Endothelial cell of umbilical vein (primary cell): ENCODE data around the gene HECTD4. TPM values are rescaled to one million over a fixed set of nuclear protein-coding genes. Genes with fewer than 3 reads are reported as not detected.

ENCODE experiments used
- BruUV-seq: library from RNA; stranded (reverse); fragments of 400-500 nt; replicated peaks from 2 replicates; lab custom pipeline; 2021; lab: Mats Ljungman, UMichigan
- CTCF ChIA-PET: fragments of 300-600, 350-600 bp; sonication (Branson Sonifier 250); formaldehyde crosslinking; loops from one replicate; lab custom pipeline; 2021; ENCODE audit warnings: antibody characterized with exemption, inconsistent platforms; lab: Charles Lee
- POLR2A ChIA-PET: fragments of 300-600, 350-600 bp; sonication (Branson Sonifier 250); formaldehyde crosslinking; loops from one replicate; lab custom pipeline; 2021; ENCODE audit warnings: antibody characterized with exemption, inconsistent platforms; lab: Charles Lee
- DNase-seq: peaks from one replicate; pipeline ENCODE4 v3.0.0-alpha.2; 2011; ENCODE audit warnings: low read depth, low spot score
- FAIRE-seq: peaks from 2 replicates; lab custom pipeline; 2011; peaks lifted over from hg19 to GRCh38; lab: Jason Lieb, UNC
- H2AFZ ChIP-seq: 2 replicates; pipeline ENCODE4 v1.6.0; 2012; ENCODE audit warnings: low read depth, low read length, control low read depth, inconsistent platforms
- H3K27ac ChIP-seq: 2 replicates; pipeline ENCODE4 v1.5.1; 2011; ENCODE audit warnings: low read depth, mild to moderate bottlenecking, control low read depth, low read length, moderate library complexity; ENCODE audit not compliant: insufficient read depth
- H3K27me3 ChIP-seq, 2 experiments: 2 replicates each; pipeline versions ENCODE4 v1.6.0 to v1.6.1; 2011; ENCODE audit warnings: low read length in 2 of 2, mixed read lengths in 1 of 2; ENCODE audit not compliant: control insufficient read depth in 2 of 2, insufficient read depth in 2 of 2
- H3K36me3 ChIP-seq, 2 experiments: 2 replicates in 1 of 2; 3 replicates in 1 of 2; pipeline ENCODE4 v1.5.1; 2011; ENCODE audit warnings: low read length in 2 of 2, mild to moderate bottlenecking in 1 of 2, moderate library complexity in 1 of 2; ENCODE audit not compliant: control insufficient read depth in 2 of 2, insufficient read depth in 2 of 2; ENCODE audit errors: extremely low read depth in 1 of 2
- H3K4me1 ChIP-seq: 3 replicates; pipeline ENCODE4 v1.5.1; 2011; ENCODE audit warnings: mild to moderate bottlenecking, low read length; ENCODE audit not compliant: control insufficient read depth, insufficient read depth; ENCODE audit errors: extremely low read depth
- H3K4me2 ChIP-seq: 2 replicates; pipeline ENCODE4 v1.6.1; 2011; ENCODE audit warnings: low read length, control low read depth, mixed read lengths; ENCODE audit not compliant: insufficient read depth
- H3K4me3 ChIP-seq, 3 experiments: fragments of 200-600 bp in 1 of 3; sonication (generic), shearing (Covaris generic) in 1 of 3; replicated peaks in 1 of 3; 2 replicates each; pipeline ENCODE4 v1.5.1; 2011 to 2016; ENCODE audit warnings: control low read depth in 3 of 3, low read length in 3 of 3, mild to moderate bottlenecking in 2 of 3, inconsistent platforms in 1 of 3, low read depth in 1 of 3, moderate library complexity in 1 of 3; ENCODE audit not compliant: insufficient read depth in 1 of 3
- H3K79me2 ChIP-seq: 2 replicates; pipeline ENCODE4 v1.6.0; 2012; ENCODE audit warnings: low read length, inconsistent platforms; ENCODE audit not compliant: control insufficient read depth, insufficient read depth
- H3K9ac ChIP-seq: replicated peaks from 2 replicates; pipeline ENCODE3; 2011; ENCODE audit warnings: low read length, control low read depth; ENCODE audit not compliant: insufficient read depth; ENCODE audit errors: extremely low read depth
- H3K9me1 ChIP-seq: replicated peaks from 3 replicates; pipeline ENCODE4 v1.6.0; 2011; ENCODE audit warnings: mild to moderate bottlenecking, low read length; ENCODE audit not compliant: control insufficient read depth, insufficient read depth; ENCODE audit errors: extremely low read depth
- H3K9me3 ChIP-seq: replicated peaks from 2 replicates; pipeline ENCODE4 v1.5.1; 2012; ENCODE audit warnings: low read length, inconsistent platforms; ENCODE audit not compliant: control insufficient read depth, insufficient read depth
- H4K20me1 ChIP-seq: replicated peaks from 2 replicates; pipeline ENCODE3; 2011; ENCODE audit warnings: mild to moderate bottlenecking, low read length; ENCODE audit not compliant: control insufficient read depth, insufficient read depth; ENCODE audit errors: extremely low read depth
- CTCF ChIP-seq, 2 donors: IDR thresholded peaks; 1 replicate in 1 of 2; 2 replicates in 1 of 2; pipeline ENCODE4 v1.5.1; 2011; ENCODE audit warnings: low read length in 2 of 2, mild to moderate bottlenecking in 2 of 2, moderate library complexity in 2 of 2, control low read depth in 1 of 2, inconsistent platforms in 1 of 2, low read depth in 1 of 2; ENCODE audit not compliant: insufficient read depth in 1 of 2; ENCODE audit errors: extremely low read depth in 1 of 2
- EZH2 ChIP-seq: IDR thresholded peaks from 2 replicates; pipeline ENCODE4 v1.6.1; 2012; ENCODE audit warnings: borderline replicate concordance, low read depth, mild to moderate bottlenecking, moderate library complexity, low read length, inconsistent platforms; ENCODE audit not compliant: severe bottlenecking
- FOS ChIP-seq: IDR thresholded peaks from 2 replicates; pipeline ENCODE4 v1.6.1; 2011; ENCODE audit warnings: mild to moderate bottlenecking, low read length, moderate library complexity, borderline replicate concordance; ENCODE audit not compliant: insufficient read depth
- GATA2 ChIP-seq: IDR thresholded peaks from 2 replicates; pipeline ENCODE4 v1.7.0; 2011; ENCODE audit warnings: low read depth, mild to moderate bottlenecking, moderate library complexity, mixed read lengths, low read length; ENCODE audit not compliant: insufficient read length, insufficient read depth
- JUN ChIP-seq: IDR thresholded peaks from 2 replicates; pipeline ENCODE4 v1.6.1; 2011; ENCODE audit warnings: borderline replicate concordance, low read depth; ENCODE audit not compliant: insufficient read length, insufficient read depth
- MAX ChIP-seq: IDR thresholded peaks from 2 replicates; pipeline ENCODE4 v1.6.1; 2011; ENCODE audit not compliant: insufficient read depth, insufficient read length
- MYC ChIP-seq: IDR thresholded peaks from one replicate; pipeline ENCODE4 v1.6.1; 2011; ENCODE audit warnings: mild to moderate bottlenecking, low read depth, low read length
- POLR2A ChIP-seq: IDR thresholded peaks from 2 replicates; pipeline ENCODE4 v1.6.1; 2012; ENCODE audit warnings: low read depth, mild to moderate bottlenecking, control low read depth, low read length
- POLR2AphosphoS5 ChIP-seq: IDR thresholded peaks from 2 replicates; pipeline ENCODE4 v1.6.1; 2012; ENCODE audit warnings: low read depth, mild to moderate bottlenecking, control low read depth, low read length, moderate library complexity; ENCODE audit not compliant: insufficient read depth
- dilution Hi-C: fragments of 300-500 bp; cut with MboI; formaldehyde crosslinking; loops from one replicate; pipeline ENCODE4 v1.15.0; 2019; ENCODE audit warnings: low sequenced_read_pairs; ENCODE audit not compliant: extremely low pct_ligation_motif_present
- intact Hi-C: fragments of 100-400 bp; cut with micrococcal nuclease; formaldehyde crosslinking; loops from one replicate; pipeline ENCODE4 v1.10.0; 2022
- polyA plus RNA-seq, 4 experiments: library from polyadenylated mRNA; depleted of rRNA in 3 of 4; stranded (reverse) in 3 of 4; unstranded in 1 of 4; fragments of >200 nt; gene quantifications; 2 replicates each; pipeline versions ENCODE4 v1.2.1 to v1.2.3, GENCODE V29; 2011 to 2012; ENCODE audit warnings: missing spikeins in 1 of 4
- total RNA-seq: library from RNA; stranded (reverse); gene quantifications from 2 replicates; pipeline ENCODE4 v1.2.3, GENCODE V29; 2021

Gene HECTD4
- total and polyA plus RNA-seq, 2 donors (not counting 3 experiments of a cell fraction or from before 2014, with no cell fraction given): 9.7 to 47.7 TPM

- POLR2A ChIA-PET: no interaction called here
- H3K79me2 ChIP-seq: peaks cover 26% of the 10 kb centered on the region
- TF ChIP-seq JUN (no peak), GATA2 (no peak), POLR2A (no peak), EZH2 (no peak), MYC (no peak), CTCF (IDR thresholded peaks at IDR 0.05; ENCODE audit: extremely low read depth in 1 of 2, insufficient read depth in 1 of 2, low read depth in 1 of 2, low read length in 2 of 2) (no peak), POLR2AphosphoS5 (no peak), MAX (no peak), FOS (no peak)
- no TSS peak for BruUV-seq
- H3K4me3 ChIP-seq: no peak overlapping the region
- no peak overlapping the region for H2AFZ ChIP-seq
- no peaks in the 10 kb centered on the region for H3K27me3 ChIP-seq
- no peaks in the 10 kb centered on the region for H3K4me1 ChIP-seq
- intact Hi-C loops: no loop called here
- no peak overlapping the region for H3K27ac ChIP-seq
- no peak overlapping the region for H3K9ac ChIP-seq
- no peaks in the 10 kb centered on the region for H3K9me1 ChIP-seq
- CTCF ChIA-PET: interaction anchor here (1.4 kb wide), 1 partner anchor 17 kb away, joined by 3 read pairs; no protein-coding TSS in a partner anchor
- no peak for DNase-seq
- no peaks in the 10 kb centered on the region for H3K36me3 ChIP-seq
- H3K9me3 ChIP-seq: no peaks in the 10 kb centered on the region
- no peak overlapping the region for H3K4me2 ChIP-seq
- H4K20me1 ChIP-seq: peaks cover 2% of the 10 kb centered on the region
- dilution Hi-C loops: no loop called here
- no peak for FAIRE-seq
Observed at GRCh38 chr12:112367965-112368364, 14.3 kb downstream of the HECTD4 start.
